ENCODE results near the gene SMURF2. TPM values are rescaled to one million over a fixed set of nuclear protein-coding genes. Genes with fewer than 3 reads are reported as not detected.
A peak's percentile ranks its signal among the peaks of the same experiment; 100 is the strongest.

Gene SMURF2
- total and polyA plus RNA-seq, 8 donors, result 2.6 to 54.3 (median 17.2) TPM

GRCh38 chr17:64702815-64703214 lies 40.7 kb upstream of the SMURF2 start:
- WGBS, 5 donors, result 87 to 94% (median 91%) methylated on average over 2 of the region's 2 CpGs
- no peak for DNase-seq

GRCh38 chr17:64698725-64699124 lies 36.6 kb upstream of the SMURF2 start:
- no peak for DNase-seq
- H3K27ac ChIP-seq, result no peak overlapping the region
- H3K4me1 ChIP-seq, result peaks cover 0 to 7% (median 0%) of the 10 kb centered on the region in 4 donors
- 83 to 95% (median 92%) methylated on average over 2 of the region's 2 CpGs for WGBS, 5 donors
- H3K36me3 ChIP-seq, result no peaks in the 10 kb centered on the region
- H3K27me3 ChIP-seq, result no peaks in the 10 kb centered on the region
- no peak overlapping the region for H3K4me3 ChIP-seq
- no peak for TF ChIP-seq CTCF (IDR thresholded peaks at IDR 0.05)
- no peak for TF ChIP-seq POLR2AphosphoS5 (IDR thresholded peaks at IDR 0.05)
- TF ChIP-seq POLR2A (IDR thresholded peaks at IDR 0.05), result no peak
- TF ChIP-seq EP300 (IDR thresholded peaks at IDR 0.05), result no peak
- H3K9me3 ChIP-seq, result no peaks in the 10 kb centered on the region
- intact Hi-C loops (cut with DNase I; ENCODE audit: low total_unique reads), result no loop called here

More at GRCh38 chr17:64702815-64703214, 40.7 kb upstream of the SMURF2 start:
- Histone ChIP-seq H3K27me3 (no peaks in the 10 kb centered on the region), H3K9me3 (no peaks in the 10 kb centered on the region), H3K4me1 (peaks cover 11 to 23% (median 14%) of the 10 kb centered on the region in 4 donors), H3K27ac (no peak overlapping the region), H3K36me3 (no peaks in the 10 kb centered on the region), H3K4me3 (no peak overlapping the region)
- intact Hi-C loops (cut with DNase I; ENCODE audit: low total_unique reads), result no loop called here
- TF ChIP-seq POLR2AphosphoS5 (IDR thresholded peaks at IDR 0.05) (no peak), CTCF (IDR thresholded peaks at IDR 0.05) (no peak), POLR2A (IDR thresholded peaks at IDR 0.05) (no peak), EP300 (IDR thresholded peaks at IDR 0.05) (no peak)

- no peak overlapping the region for H3K4me3 ChIP-seq
- no peaks in the 10 kb centered on the region for H3K27me3 ChIP-seq
- H3K27ac ChIP-seq, result peak overlapping the region in 3 of 5 donors; percentile 47 to 65 (median 64)
- 26 to 40% (median 34%) methylated on average over 5 of the region's 5 CpGs for WGBS, 5 donors
- intact Hi-C loops (cut with DNase I; ENCODE audit: low total_unique reads), result no loop called here
- H3K4me1 ChIP-seq, result peaks cover 0 to 9% (median 0%) of the 10 kb centered on the region in 4 donors
- no peaks in the 10 kb centered on the region for H3K9me3 ChIP-seq
- peak in 2 of 3 donors; percentile 22 to 61 for TF ChIP-seq POLR2AphosphoS5 (IDR thresholded peaks at IDR 0.05)
- no peak for TF ChIP-seq EP300 (IDR thresholded peaks at IDR 0.05)
- peak; percentile 71 to 87 for DNase-seq
- no peaks in the 10 kb centered on the region for H3K36me3 ChIP-seq
Measured at GRCh38 chr17:64694207-64694606, 32.1 kb upstream of the SMURF2 start.

GRCh38 chr17:64692187-64692586 lies 30.1 kb upstream of the SMURF2 start:
- DNase-seq, result peak in 1 of 2 donors; percentile 41
- Histone ChIP-seq H3K27me3 (no peaks in the 10 kb centered on the region), H3K27ac (no peak overlapping the region), H3K4me1 (peaks cover 0 to 9% (median 0%) of the 10 kb centered on the region in 4 donors), H3K4me3 (no peak overlapping the region), H3K36me3 (no peaks in the 10 kb centered on the region), H3K9me3 (no peaks in the 10 kb centered on the region)
- 57 to 70% (median 69%) methylated on average over 3 of the region's 3 CpGs for WGBS, 5 donors
- no peak for TF ChIP-seq CTCF (IDR thresholded peaks at IDR 0.05)
- no peak for TF ChIP-seq POLR2A (IDR thresholded peaks at IDR 0.05)
- TF ChIP-seq POLR2AphosphoS5 (IDR thresholded peaks at IDR 0.05), result no peak
- no peak for TF ChIP-seq EP300 (IDR thresholded peaks at IDR 0.05)
- intact Hi-C loops (cut with DNase I; ENCODE audit: low total_unique reads), result no loop called here

- Histone ChIP-seq H3K27me3 (no peaks in the 10 kb centered on the region), H3K4me1 (peaks cover 0 to 5% (median 0%) of the 10 kb centered on the region in 4 donors), H3K36me3 (no peaks in the 10 kb centered on the region), H3K9me3 (no peaks in the 10 kb centered on the region), H3K4me3 (no peak overlapping the region), H3K27ac (no peak overlapping the region)
- no peak for TF ChIP-seq POLR2AphosphoS5 (IDR thresholded peaks at IDR 0.05)
- TF ChIP-seq POLR2A (IDR thresholded peaks at IDR 0.05), result no peak
- TF ChIP-seq CTCF (IDR thresholded peaks at IDR 0.05), result no peak
- TF ChIP-seq EP300 (IDR thresholded peaks at IDR 0.05), result no peak
- no peak for DNase-seq
- 95 to 100% (median 98%) methylated on average over 4 of the region's 4 CpGs for WGBS, 5 donors
- intact Hi-C loops (cut with DNase I; ENCODE audit: low total_unique reads), result no loop called here
Measured at GRCh38 chr17:64689106-64689505, 27.0 kb upstream of the SMURF2 start.
